Uterine smooth muscle cell (primary cell): ENCODE measurements around the gene MAFF. TPM values are rescaled to one million over a fixed set of nuclear protein-coding genes. Genes with fewer than 3 reads are reported as not detected.

Experiments
- total RNA-seq: library from RNA; depleted of rRNA; stranded (reverse); fragments of >200 nt; gene quantifications from 2 replicates; pipeline ENCODE4 v1.2.3, GENCODE V29; 2014

Gene MAFF
- total RNA-seq: 43.5 and 54.1 TPM in 2 replicates

GRCh38 chr22:38201711-38202436 is at the start of gene MAFF:
MAFF (plus strand) TSS chr22:38201994; CDS start chr22:38213854, 11,860 bp downstream.

GRCh38 chr22:38181453-38182200 is 20.2 kb upstream of the MAFF start, which contains the start of gene PLA2G6:
PLA2G6 (minus strand) TSS chr22:38181830; CDS start chr22:38169426, 12,404 bp downstream.

Other genes starting within 250 kb of the MAFF start
- 0.33 and 0.62 TPM in 2 replicates for gene C22orf23, start 248.4 kb upstream of the MAFF start, total RNA-seq
- 34.7 and 51.5 TPM in 2 replicates for gene POLR2F, start 248.3 kb upstream of the MAFF start, total RNA-seq
- not detected in 2 replicates for gene SOX10, start 217.4 kb upstream of the MAFF start, total RNA-seq
- gene PICK1, start 144.6 kb upstream of the MAFF start, total RNA-seq: 6.5 and 12.2 TPM in 2 replicates
- 0.25 TPM in 1 of 2 replicates, not detected in the other for gene SLC16A8, start 117.8 kb upstream of the MAFF start, total RNA-seq
- gene BAIAP2L2, start 91.3 kb upstream of the MAFF start, total RNA-seq: 5.1 and 7.2 TPM in 2 replicates
- 8.4 and 17.0 TPM in 2 replicates for gene PLA2G6, start 20.2 kb upstream of the MAFF start, total RNA-seq
- 26.0 and 32.6 TPM in 2 replicates for gene TMEM184B, start 71.0 kb downstream of the MAFF start, total RNA-seq
- gene CSNK1E, start 115.4 kb downstream of the MAFF start, total RNA-seq: 89.1 and 123 TPM in 2 replicates